Measurements from ENCODE around the gene MEIOSIN. TPM values are rescaled to one million over a fixed set of nuclear protein-coding genes. Genes with fewer than 3 reads are reported as not detected.

MEIOSIN gene
- total RNA-seq, 4 donors from 2014 or later = not detected

- TF ChIP-seq POLR2AphosphoS5 (IDR thresholded peaks at IDR 0.05) (no peak), POLR2A (IDR thresholded peaks at IDR 0.05) (no peak), CTCF (IDR thresholded peaks at IDR 0.05) (no peak), EP300 (IDR thresholded peaks at IDR 0.05) (no peak)
- Histone ChIP-seq H3K27ac (no peak overlapping the region), H3K4me1 (peaks cover 0 to 13% (median 3%) of the 10 kb centered on the region in 3 donors), H3K36me3 (no peaks in the 10 kb centered on the region), H3K9me3 (no peaks in the 10 kb centered on the region), H3K4me3 (no peak overlapping the region), H3K27me3 (no peaks in the 10 kb centered on the region)
- no peak for ATAC-seq
- 60 to 64% methylated on average over 2 of the region's 8 CpGs for WGBS, 2 donors (ENCODE audit: low coverage in 1 of 2)
These were observed 66.9 kb downstream of the MEIOSIN start for GRCh38 chr19:45800070-45800553.

- Histone ChIP-seq H3K9me3 (no peaks in the 10 kb centered on the region), H3K27ac (no peak overlapping the region), H3K4me3 (no peak overlapping the region), H3K27me3 (no peaks in the 10 kb centered on the region), H3K36me3 (no peaks in the 10 kb centered on the region), H3K4me1 (peaks cover 0 to 13% (median 3%) of the 10 kb centered on the region in 3 donors)
- no peak for TF ChIP-seq POLR2AphosphoS5 (IDR thresholded peaks at IDR 0.05)
- TF ChIP-seq POLR2A (IDR thresholded peaks at IDR 0.05) = no peak
- TF ChIP-seq CTCF (IDR thresholded peaks at IDR 0.05) = no peak
- TF ChIP-seq EP300 (IDR thresholded peaks at IDR 0.05) = no peak
- 64 to 86% methylated on average over 5 of the region's 7 CpGs for WGBS, 2 donors (ENCODE audit: low coverage in 1 of 2)
- no peak for ATAC-seq
These were observed 68.5 kb downstream of the MEIOSIN start for GRCh38 chr19:45801603-45802175.

- H3K4me1 ChIP-seq = peaks cover 0 to 4% (median 0%) of the 10 kb centered on the region in 3 donors
- no peaks in the 10 kb centered on the region for H3K36me3 ChIP-seq
- no peak overlapping the region for H3K4me3 ChIP-seq
- no peak for ATAC-seq
- H3K9me3 ChIP-seq = no peaks in the 10 kb centered on the region
- TF ChIP-seq POLR2A (IDR thresholded peaks at IDR 0.05) (no peak), EP300 (IDR thresholded peaks at IDR 0.05) (no peak), CTCF (IDR thresholded peaks at IDR 0.05) (no peak), POLR2AphosphoS5 (IDR thresholded peaks at IDR 0.05) (no peak)
- no peaks in the 10 kb centered on the region for H3K27me3 ChIP-seq
- H3K27ac ChIP-seq = no peak overlapping the region
- 80 to 92% methylated on average over 4 to 5 of the region's 57 CpGs for WGBS, 2 donors (ENCODE audit: low coverage in 1 of 2)
These were observed 71.1 kb downstream of the MEIOSIN start for GRCh38 chr19:45804140-45804958.

GRCh38 chr19:45804959-45805230 lies 71.7 kb downstream of the MEIOSIN start:
- no CpG with 5 or more reads among the region's 8 CpGs for WGBS, 2 donors (ENCODE audit: low coverage in 1 of 2)
- Histone ChIP-seq H3K27ac (no peak overlapping the region), H3K27me3 (no peaks in the 10 kb centered on the region), H3K9me3 (no peaks in the 10 kb centered on the region), H3K36me3 (no peaks in the 10 kb centered on the region), H3K4me3 (no peak overlapping the region), H3K4me1 (peaks cover 0 to 6% (median 0%) of the 10 kb centered on the region in 3 donors)
- no peak for TF ChIP-seq POLR2A (IDR thresholded peaks at IDR 0.05)
- no peak for TF ChIP-seq POLR2AphosphoS5 (IDR thresholded peaks at IDR 0.05)
- no peak for TF ChIP-seq CTCF (IDR thresholded peaks at IDR 0.05)
- no peak for TF ChIP-seq EP300 (IDR thresholded peaks at IDR 0.05)
- no peak for ATAC-seq

GRCh38 chr19:45805719-45806118 lies 72.5 kb downstream of the MEIOSIN start:
- H3K4me1 ChIP-seq = peaks cover 0 to 7% (median 0%) of the 10 kb centered on the region in 3 donors
- TF ChIP-seq POLR2A (IDR thresholded peaks at IDR 0.05) (no peak), EP300 (IDR thresholded peaks at IDR 0.05) (no peak), CTCF (IDR thresholded peaks at IDR 0.05) (no peak), POLR2AphosphoS5 (IDR thresholded peaks at IDR 0.05) (no peak)
- H3K27ac ChIP-seq = no peak overlapping the region
- no peaks in the 10 kb centered on the region for H3K9me3 ChIP-seq
- ATAC-seq = no peak
- no peaks in the 10 kb centered on the region for H3K36me3 ChIP-seq
- no peaks in the 10 kb centered on the region for H3K27me3 ChIP-seq
- H3K4me3 ChIP-seq = no peak overlapping the region

Data from gastroesophageal sphincter (tissue), 4 donors.